Keratinocyte (primary cell): Measurements from ENCODE around the gene IL1RAP.

Experiments
- CTCF ChIP-seq, 3 experiments: IDR thresholded peaks in 1 of 3; conservative IDR thresholded peaks in 1 of 3; optimal IDR thresholded peaks in 1 of 3; 2 replicates in 2 of 3; 3 replicates in 1 of 3; pipeline versions ENCODE3 to v1.5.1; 2011; ENCODE audit warnings: low read length in 3 of 3, mild to moderate bottlenecking in 3 of 3, moderate library complexity in 2 of 3, control low read depth in 1 of 3, inconsistent platforms in 1 of 3; ENCODE audit not compliant: insufficient read depth in 2 of 3; ENCODE audit errors: extremely low read depth in 1 of 3
- EZH2 ChIP-seq: IDR thresholded peaks from one replicate; pipeline ENCODE4 v1.6.1; 2012; ENCODE audit warnings: inconsistent platforms, mild to moderate bottlenecking, low read length, moderate library complexity

- TF ChIP-seq EZH2, result no peak
- TF ChIP-seq CTCF (optimal IDR thresholded peaks at IDR 0.05 in 1 of 3, IDR thresholded peaks at IDR 0.05 in 1 of 3, conservative IDR thresholded peaks at IDR 0.05 in 1 of 3; ENCODE audit: extremely low read depth in 1 of 3, insufficient read depth in 2 of 3, low read length in 3 of 3), result no peak
These were observed 180.6 kb downstream of the IL1RAP start for GRCh38 chr3:190694335-190695001.
